Trophoblast cell (in vitro differentiated cells and primary cell): ENCODE data around the gene RELA.

Experiments used
- DNase-seq, 2 donors: peaks; one replicate each; pipeline ENCODE4 v3.0.0-alpha.2; 2016
- H2AFZ ChIP-seq: 2 replicates; pipeline ENCODE4 v1.6.1; 2013; ENCODE audit warnings: low read length, moderate library complexity, mild to moderate bottlenecking; ENCODE audit not compliant: insufficient read depth, poor library complexity
- H2AK5ac ChIP-seq: 2 replicates; pipeline ENCODE4 v1.6.1; 2013; ENCODE audit warnings: mild to moderate bottlenecking, low read length
- H2BK120ac ChIP-seq: 2 replicates; pipeline ENCODE4 v1.6.1; 2013; ENCODE audit warnings: low read length, mild to moderate bottlenecking, moderate library complexity; ENCODE audit not compliant: insufficient read depth, poor library complexity
- H2BK12ac ChIP-seq: 2 replicates; pipeline ENCODE4 v1.6.1; 2013; ENCODE audit warnings: mild to moderate bottlenecking, low read length, moderate library complexity
- H2BK5ac ChIP-seq: 2 replicates; pipeline ENCODE4 v1.6.1; 2013; ENCODE audit warnings: low read length, low read depth, moderate library complexity, mild to moderate bottlenecking; ENCODE audit not compliant: poor library complexity
- H3K14ac ChIP-seq: 2 replicates; pipeline ENCODE4 v1.6.1; 2013; ENCODE audit warnings: mild to moderate bottlenecking, low read length
- H3K18ac ChIP-seq: 2 replicates; pipeline ENCODE4 v1.6.1; 2013; ENCODE audit warnings: mild to moderate bottlenecking, low read length
- H3K23ac ChIP-seq: 2 replicates; pipeline ENCODE4 v1.6.1; 2013; ENCODE audit warnings: low read length
- H3K27ac ChIP-seq: 2 replicates; pipeline ENCODE4 v1.5.1; 2013; ENCODE audit warnings: low read depth, mild to moderate bottlenecking, inconsistent platforms, low read length, moderate library complexity
- H3K27me3 ChIP-seq: 2 replicates; pipeline ENCODE4 v1.6.1; 2013; ENCODE audit warnings: inconsistent platforms, mild to moderate bottlenecking, low read length, moderate library complexity; ENCODE audit not compliant: insufficient read depth
- H3K36me3 ChIP-seq, 2 experiments: 1 replicate in 1 of 2; 2 replicates in 1 of 2; pipeline ENCODE4 v1.6.1; 2013; ENCODE audit warnings: low read length in 2 of 2, mild to moderate bottlenecking in 2 of 2, moderate library complexity in 1 of 2; ENCODE audit not compliant: insufficient read depth in 2 of 2, control insufficient read depth in 1 of 2
- H3K4ac ChIP-seq: 2 replicates; pipeline ENCODE4 v1.6.1; 2013; ENCODE audit warnings: low read depth, mild to moderate bottlenecking, low read length, moderate library complexity
- H3K4me1 ChIP-seq, 2 experiments: 1 replicate in 1 of 2; 2 replicates in 1 of 2; pipeline ENCODE4 v1.6.1; 2013; ENCODE audit warnings: low read length in 2 of 2, mild to moderate bottlenecking in 2 of 2, moderate library complexity in 1 of 2; ENCODE audit not compliant: insufficient read depth in 2 of 2, control insufficient read depth in 1 of 2
- H3K4me2 ChIP-seq: 2 replicates; pipeline ENCODE4 v1.6.1; 2013; ENCODE audit warnings: inconsistent platforms, mild to moderate bottlenecking, low read length, moderate library complexity
- H3K4me3 ChIP-seq: 2 replicates; pipeline ENCODE4 v1.5.1; 2013; ENCODE audit warnings: mild to moderate bottlenecking, low read depth, low read length, inconsistent platforms
- H3K79me1 ChIP-seq: one replicate; pipeline ENCODE4 v1.6.1; 2013; ENCODE audit warnings: low read length
- H3K79me2 ChIP-seq: 2 replicates; pipeline ENCODE4 v1.6.1; 2013; ENCODE audit warnings: low read length, mild to moderate bottlenecking; ENCODE audit not compliant: control insufficient read depth, insufficient read depth, poor library complexity
- H3K9ac ChIP-seq: 2 replicates; pipeline ENCODE4 v1.6.1; 2013; ENCODE audit warnings: mild to moderate bottlenecking, low read length
- H3K9me3 ChIP-seq: 2 replicates; pipeline ENCODE4 v1.6.1; 2013; ENCODE audit warnings: low read depth, mild to moderate bottlenecking, control low read depth, inconsistent platforms, low read length; ENCODE audit not compliant: insufficient read depth
- H4K12ac ChIP-seq: 2 replicates; pipeline ENCODE4 v1.6.1; 2013; ENCODE audit warnings: low read depth, mild to moderate bottlenecking, low read length, moderate library complexity
- H4K8ac ChIP-seq: 2 replicates; pipeline ENCODE4 v1.6.1; 2013; ENCODE audit warnings: low read depth, mild to moderate bottlenecking, low read length, moderate library complexity
- H4K91ac ChIP-seq: one replicate; pipeline ENCODE4 v1.6.1; 2013; ENCODE audit warnings: low read depth, mild to moderate bottlenecking, low read length, moderate library complexity
- WGBS: extraction: QIAGEN DNeasy Blood & Tissue Kit; methylation state at CpG from one replicate; pipeline ENCODE4 v1.1.7; 2013; ENCODE audit warnings: missing lambda C conversion rate; ENCODE audit not compliant: insufficient read length, insufficient coverage; ENCODE audit errors: extremely low coverage; 5-methylcytosine and 5-hydroxymethylcytosine counted together

The RELA gene

GRCh38 chr11:65645710-65646109 lies 17.0 kb downstream of the RELA start:
- no peak overlapping the region for H3K4ac ChIP-seq
- no peak overlapping the region for H2BK12ac ChIP-seq
- H3K27me3 ChIP-seq = no peaks in the 10 kb centered on the region
- peaks cover 22 to 24% of the 10 kb centered on the region in 2 experiments for H3K36me3 ChIP-seq
- no peak overlapping the region for H3K9ac ChIP-seq
- H3K79me1 ChIP-seq = no peaks in the 10 kb centered on the region
- no peak overlapping the region for H3K18ac ChIP-seq
- peak overlapping the region; percentile 40 for H3K4me3 ChIP-seq
- WGBS = no CpG with 5 or more reads among the region's 10 CpGs
- no peak overlapping the region for H2BK120ac ChIP-seq
- H3K9me3 ChIP-seq = peaks cover 9% of the 10 kb centered on the region
- H3K14ac ChIP-seq = no peak overlapping the region
- H4K12ac ChIP-seq = no peak overlapping the region
- no peak overlapping the region for H3K27ac ChIP-seq
- H2AFZ ChIP-seq = no peak overlapping the region
- peaks cover 17 to 26% of the 10 kb centered on the region in 2 experiments for H3K4me1 ChIP-seq
- H4K91ac ChIP-seq = no peak overlapping the region
- H3K23ac ChIP-seq = no peak overlapping the region
- no peak overlapping the region for H3K4me2 ChIP-seq
- no peak overlapping the region for H2AK5ac ChIP-seq
- no peak overlapping the region for H4K8ac ChIP-seq
- no peak overlapping the region for H2BK5ac ChIP-seq
- no peak for DNase-seq
- no peaks in the 10 kb centered on the region for H3K79me2 ChIP-seq

DNA sequence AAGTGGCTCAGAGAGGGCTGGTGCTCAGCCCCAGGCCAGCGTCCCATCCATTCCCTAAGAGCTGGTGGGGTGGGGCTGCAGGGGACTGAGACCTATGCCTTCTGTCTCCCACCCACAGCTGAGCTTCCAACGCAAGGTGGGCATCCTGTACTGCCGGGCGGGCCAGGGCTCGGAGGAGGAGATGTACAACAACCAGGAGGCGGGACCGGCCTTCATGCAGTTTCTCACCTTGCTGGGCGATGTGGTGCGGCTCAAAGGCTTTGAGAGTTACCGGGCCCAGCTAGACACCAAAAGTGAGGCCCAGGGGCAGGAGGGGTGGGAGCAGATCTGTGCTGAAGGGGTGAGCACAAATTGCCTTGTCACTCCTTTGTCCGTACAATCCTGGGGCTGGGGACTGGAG lies 17.9 kb downstream of the RELA start:
- no peak overlapping the region for H2BK12ac ChIP-seq
- H2AFZ ChIP-seq = no peak overlapping the region
- H3K18ac ChIP-seq = no peak overlapping the region
- no peaks in the 10 kb centered on the region for H3K27me3 ChIP-seq
- peaks cover 11 to 19% of the 10 kb centered on the region in 2 experiments for H3K4me1 ChIP-seq
- no peak overlapping the region for H3K9ac ChIP-seq
- no peak overlapping the region for H2BK120ac ChIP-seq
- no CpG with 5 or more reads among the region's 11 CpGs for WGBS
- H3K27ac ChIP-seq = no peak overlapping the region
- no peak overlapping the region for H4K91ac ChIP-seq
- H3K4ac ChIP-seq = no peak overlapping the region
- no peaks in the 10 kb centered on the region for H3K79me2 ChIP-seq
- no peak overlapping the region for H2BK5ac ChIP-seq
- no peak overlapping the region for H4K8ac ChIP-seq
- DNase-seq = no peak
- no peaks in the 10 kb centered on the region for H3K79me1 ChIP-seq
- no peak overlapping the region for H3K4me2 ChIP-seq
- H3K4me3 ChIP-seq = no peak overlapping the region
- peaks cover 19 to 20% of the 10 kb centered on the region in 2 experiments for H3K36me3 ChIP-seq
- H2AK5ac ChIP-seq = no peak overlapping the region
- peaks cover 9% of the 10 kb centered on the region for H3K9me3 ChIP-seq
- no peak overlapping the region for H3K23ac ChIP-seq
- no peak overlapping the region for H3K14ac ChIP-seq
- H4K12ac ChIP-seq = no peak overlapping the region

DNA sequence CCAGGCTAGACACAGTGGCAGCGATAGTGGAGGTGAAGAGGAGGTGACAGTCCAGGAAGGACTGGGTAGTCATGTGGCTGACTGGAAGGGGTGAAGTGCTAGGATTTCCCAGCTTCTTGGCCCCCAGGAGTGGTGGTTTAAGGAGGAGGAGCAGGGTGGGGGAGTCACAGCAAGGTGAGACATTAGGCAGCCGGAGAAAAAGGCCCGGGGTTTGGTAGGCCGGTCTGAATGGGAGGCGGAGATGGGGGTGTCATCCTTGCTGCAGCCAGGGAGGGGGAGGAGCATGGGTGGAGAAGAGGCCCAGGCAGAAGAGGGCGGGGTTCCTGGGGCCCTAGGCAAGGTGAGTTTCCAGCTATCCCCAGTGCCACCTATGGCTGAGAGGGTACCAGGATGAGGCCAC lies 18.7 kb downstream of the RELA start:
- DNase-seq = no peak

DNA sequence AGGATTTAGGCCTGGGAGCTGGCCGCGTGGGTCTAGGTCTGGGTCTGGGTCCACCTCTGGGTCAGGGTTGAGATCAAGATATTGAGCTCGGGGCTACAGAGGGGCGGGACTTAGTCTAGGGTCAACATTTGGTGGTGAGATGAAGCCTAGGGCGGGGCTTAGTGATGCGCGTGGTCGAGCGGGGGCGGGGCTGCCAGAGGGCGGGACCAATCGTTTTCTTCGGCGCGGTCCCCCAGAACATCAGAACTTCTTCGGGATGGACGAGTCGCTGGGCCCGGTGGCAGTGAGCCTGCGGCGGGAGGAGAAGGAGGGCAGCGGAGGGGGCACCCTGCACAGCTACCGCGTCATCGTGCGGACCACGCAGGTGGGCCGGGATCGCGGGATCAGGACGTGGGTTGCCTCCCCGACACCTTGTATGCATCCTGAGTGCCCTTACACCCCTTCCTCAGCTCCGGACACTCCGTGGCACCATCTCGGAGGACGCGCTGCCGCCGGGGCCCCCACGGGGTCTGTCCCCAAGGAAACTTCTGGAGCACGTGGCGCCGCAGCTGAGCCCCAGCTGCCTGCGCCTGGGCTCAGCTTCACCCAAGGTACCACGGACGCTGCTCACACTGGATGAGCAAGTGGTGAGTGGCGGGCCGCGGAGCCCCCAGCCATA lies 20.6 kb downstream of the RELA start:
- no peak overlapping the region for H2BK5ac ChIP-seq
- DNase-seq = no peak
- H2AK5ac ChIP-seq = no peak overlapping the region
- H3K4me1 ChIP-seq = peaks cover 17 to 26% of the 10 kb centered on the region in 2 experiments
- H2BK120ac ChIP-seq = no peak overlapping the region
- H3K79me2 ChIP-seq = peaks cover 5% of the 10 kb centered on the region
- H3K23ac ChIP-seq = no peak overlapping the region
- H3K27ac ChIP-seq = no peak overlapping the region
- no peak overlapping the region for H3K18ac ChIP-seq
- no peak overlapping the region for H4K8ac ChIP-seq
- H3K79me1 ChIP-seq = peaks cover 7% of the 10 kb centered on the region
- H3K14ac ChIP-seq = no peak overlapping the region
- H3K27me3 ChIP-seq = no peaks in the 10 kb centered on the region
- H3K9me3 ChIP-seq = peaks cover 9% of the 10 kb centered on the region
- H3K4ac ChIP-seq = no peak overlapping the region
- no peak overlapping the region for H2BK12ac ChIP-seq
- no CpG with 5 or more reads among the region's 49 CpGs for WGBS
- H4K91ac ChIP-seq = no peak overlapping the region
- peak overlapping the region; percentile 23 for H3K4me2 ChIP-seq
- no peak overlapping the region for H3K4me3 ChIP-seq
- no peak overlapping the region for H4K12ac ChIP-seq
- H3K9ac ChIP-seq = no peak overlapping the region
- peaks cover 10 to 13% of the 10 kb centered on the region in 2 experiments for H3K36me3 ChIP-seq
- no peak overlapping the region for H2AFZ ChIP-seq

More for the DNA sequence above, 18.7 kb downstream of the RELA start:
- Histone ChIP-seq H3K9ac (no peak overlapping the region), H2AK5ac (no peak overlapping the region), H2BK120ac (no peak overlapping the region), H3K79me2 (no peaks in the 10 kb centered on the region), H3K36me3 (peaks cover 11 to 13% of the 10 kb centered on the region in 2 experiments), H3K27me3 (no peaks in the 10 kb centered on the region), H3K4me3 (no peak overlapping the region), H4K8ac (no peak overlapping the region), H2BK5ac (no peak overlapping the region), H3K4me1 (peaks cover 10 to 19% of the 10 kb centered on the region in 2 experiments), H4K91ac (no peak overlapping the region), H2BK12ac (no peak overlapping the region), H3K9me3 (peaks cover 9% of the 10 kb centered on the region), H2AFZ (no peak overlapping the region), H4K12ac (no peak overlapping the region), H3K23ac (no peak overlapping the region), H3K27ac (no peak overlapping the region), H3K18ac (no peak overlapping the region), H3K14ac (no peak overlapping the region), H3K4me2 (no peak overlapping the region), H3K79me1 (no peaks in the 10 kb centered on the region), H3K4ac (no peak overlapping the region)
- WGBS = no CpG with 5 or more reads among the region's 6 CpGs
